NCI-H524 treated with DMSO at 0.1 percent for 48 hours (cell line): Measurements from ENCODE around the gene THAP3.

Experiments used
- DNase-seq: peaks from one replicate; lab custom pipeline; 2025; lab: John Stamatoyannopoulos, UW

The THAP3 gene

DNA sequence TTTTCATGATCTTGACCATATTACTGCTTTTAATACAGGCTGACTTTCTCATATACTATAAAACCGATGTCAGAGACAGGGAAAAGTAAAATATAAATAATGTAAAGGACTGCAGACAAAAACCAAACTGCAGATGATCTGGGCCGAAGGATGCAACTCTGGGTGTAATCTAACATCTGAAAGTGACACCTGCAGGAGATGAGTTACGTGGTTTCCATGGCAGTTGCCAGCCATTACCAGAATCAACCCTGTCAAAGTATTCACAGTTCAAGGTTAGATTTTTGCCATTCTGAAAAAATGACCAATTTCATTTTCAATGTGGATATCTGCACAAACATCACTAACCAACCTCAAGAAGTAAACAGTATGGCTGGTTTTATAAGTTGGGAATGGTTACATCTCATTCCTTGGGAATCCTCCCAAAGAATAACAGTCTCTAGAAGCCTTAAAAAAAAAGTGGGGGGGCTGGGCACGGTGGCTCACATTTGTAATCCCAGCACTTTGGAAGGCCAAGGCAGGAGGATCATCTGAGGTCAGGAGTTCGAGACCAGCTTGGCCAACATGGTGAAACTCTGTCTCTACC, 49.2 kb downstream of the THAP3 start:
- no peak for DNase-seq

DNA sequence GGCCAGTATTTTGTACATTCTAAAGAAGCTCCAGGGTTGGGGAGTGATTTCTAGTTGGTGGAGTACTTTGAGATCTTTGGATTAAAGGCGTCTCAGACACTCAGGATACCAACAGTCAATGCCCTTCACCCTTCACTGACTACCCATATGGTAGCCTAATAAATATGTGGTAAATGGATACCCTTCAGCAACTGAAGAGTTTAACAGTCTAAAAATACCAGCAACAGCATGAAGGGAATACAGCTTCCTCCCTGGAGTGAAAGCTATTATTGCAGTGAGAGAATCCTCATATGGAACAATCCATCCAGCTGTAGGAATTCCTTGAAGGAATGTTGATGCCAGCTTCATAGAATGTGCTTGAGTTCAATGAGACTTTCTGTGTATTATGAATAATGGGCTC, 50.1 kb downstream of the THAP3 start:
- DNase-seq = peak; percentile 82

DNA sequence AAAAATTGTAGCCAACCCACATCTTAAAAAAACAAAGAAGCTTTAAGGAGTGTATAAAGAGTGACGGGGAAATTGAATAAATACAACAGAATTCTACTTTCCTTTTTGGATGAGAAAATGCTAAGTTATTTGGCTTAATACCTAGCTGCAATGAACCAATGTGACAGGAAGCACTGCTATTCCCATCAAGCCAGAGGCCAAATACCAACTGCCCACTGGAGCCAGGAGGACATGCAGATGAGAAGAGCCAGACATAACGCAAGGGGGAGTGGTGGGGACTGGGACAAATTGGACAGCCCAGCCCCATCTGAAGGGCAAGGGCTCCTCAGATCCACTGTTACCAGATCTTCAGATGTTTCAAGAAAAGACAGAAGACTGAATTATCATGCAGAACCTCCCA, 51.3 kb downstream of the THAP3 start:
- no peak for DNase-seq
